ENCODE results near the gene MRGPRX2. TPM values are rescaled to one million over a fixed set of nuclear protein-coding genes. Genes with fewer than 3 reads are reported as not detected.

The MRGPRX2 gene
- total RNA-seq, 1 donor from 2014 or later = not detected

GRCh38 chr11:19059833-19060232, 684 bp downstream of the MRGPRX2 start:
- no peak overlapping the region for H3K4me3 ChIP-seq (ENCODE audit: low read depth, low read length)
- no peak for TF ChIP-seq CTCF (conservative IDR thresholded peaks at IDR 0.05; ENCODE audit: low read depth, low read length)
- DNase-seq (ENCODE audit: low read depth) = no peak

- no peak overlapping the region for H3K4me3 ChIP-seq (ENCODE audit: low read depth, low read length)
- DNase-seq (ENCODE audit: low read depth) = no peak
- TF ChIP-seq CTCF (conservative IDR thresholded peaks at IDR 0.05; ENCODE audit: low read depth, low read length) = no peak
Observed at GRCh38 chr11:19055905-19056304, 4.6 kb downstream of the MRGPRX2 start.

GRCh38 chr11:19055016-19055415, 5.5 kb downstream of the MRGPRX2 start:
- TF ChIP-seq CTCF (conservative IDR thresholded peaks at IDR 0.05; ENCODE audit: low read depth, low read length) = no peak
- no peak overlapping the region for H3K4me3 ChIP-seq (ENCODE audit: low read depth, low read length)
- no peak for DNase-seq (ENCODE audit: low read depth)

GRCh38 chr11:19053909-19054308, 6.6 kb downstream of the MRGPRX2 start:
- DNase-seq (ENCODE audit: low read depth) = no peak
- H3K4me3 ChIP-seq (ENCODE audit: low read depth, low read length) = no peak overlapping the region
- no peak for TF ChIP-seq CTCF (conservative IDR thresholded peaks at IDR 0.05; ENCODE audit: low read depth, low read length)

GRCh38 chr11:19050281-19050680, 10.2 kb downstream of the MRGPRX2 start:
- TF ChIP-seq CTCF (conservative IDR thresholded peaks at IDR 0.05; ENCODE audit: low read depth, low read length) = no peak
- no peak overlapping the region for H3K4me3 ChIP-seq (ENCODE audit: low read depth, low read length)
- DNase-seq (ENCODE audit: low read depth) = no peak

- no peak for TF ChIP-seq CTCF (conservative IDR thresholded peaks at IDR 0.05; ENCODE audit: low read depth, low read length)
- no peak for DNase-seq (ENCODE audit: low read depth)
- no peak overlapping the region for H3K4me3 ChIP-seq (ENCODE audit: low read depth, low read length)
Observed at GRCh38 chr11:19049351-19049750, 11.2 kb downstream of the MRGPRX2 start.

GRCh38 chr11:19040051-19040450, 20.5 kb downstream of the MRGPRX2 start:
- TF ChIP-seq CTCF (conservative IDR thresholded peaks at IDR 0.05; ENCODE audit: low read depth, low read length) = no peak
- no peak overlapping the region for H3K4me3 ChIP-seq (ENCODE audit: low read depth, low read length)
- no peak for DNase-seq (ENCODE audit: low read depth)
